Adipocyte (in vitro differentiated cells): ENCODE measurements around the gene CD82.
A peak's percentile ranks its signal among the peaks of the same experiment; 100 is the strongest.

Experiments used
- DNase-seq: peaks from one replicate; pipeline ENCODE4 v3.0.0-alpha.2; 2015; ENCODE audit warnings: low read depth
- H3K27me3 ChIP-seq: replicated peaks from 2 replicates; pipeline ENCODE4 v1.7.0; 2013; ENCODE audit warnings: mild to moderate bottlenecking, low read length, moderate library complexity; ENCODE audit not compliant: control insufficient read depth, insufficient read depth
- H3K36me3 ChIP-seq: 2 replicates; pipeline ENCODE4 v1.7.0; 2013; ENCODE audit warnings: low read length, mild to moderate bottlenecking, moderate library complexity; ENCODE audit not compliant: control insufficient read depth, insufficient read depth, severe bottlenecking
- H3K4me1 ChIP-seq: 2 replicates; pipeline ENCODE4 v1.7.0; 2013; ENCODE audit warnings: mild to moderate bottlenecking, low read length, moderate library complexity; ENCODE audit not compliant: control insufficient read depth, insufficient read depth
- H3K4me3 ChIP-seq: 2 replicates; pipeline ENCODE4 v1.7.0; 2013; ENCODE audit warnings: mild to moderate bottlenecking, low read length, moderate library complexity
- H3K9ac ChIP-seq: 2 replicates; pipeline ENCODE4 v1.7.0; 2013; ENCODE audit warnings: mild to moderate bottlenecking, low read length, moderate library complexity
- H3K9me3 ChIP-seq: 2 replicates; pipeline ENCODE4 v1.7.0; 2013; ENCODE audit warnings: mild to moderate bottlenecking, low read length, moderate library complexity; ENCODE audit not compliant: control insufficient read depth

Gene CD82

DNA sequence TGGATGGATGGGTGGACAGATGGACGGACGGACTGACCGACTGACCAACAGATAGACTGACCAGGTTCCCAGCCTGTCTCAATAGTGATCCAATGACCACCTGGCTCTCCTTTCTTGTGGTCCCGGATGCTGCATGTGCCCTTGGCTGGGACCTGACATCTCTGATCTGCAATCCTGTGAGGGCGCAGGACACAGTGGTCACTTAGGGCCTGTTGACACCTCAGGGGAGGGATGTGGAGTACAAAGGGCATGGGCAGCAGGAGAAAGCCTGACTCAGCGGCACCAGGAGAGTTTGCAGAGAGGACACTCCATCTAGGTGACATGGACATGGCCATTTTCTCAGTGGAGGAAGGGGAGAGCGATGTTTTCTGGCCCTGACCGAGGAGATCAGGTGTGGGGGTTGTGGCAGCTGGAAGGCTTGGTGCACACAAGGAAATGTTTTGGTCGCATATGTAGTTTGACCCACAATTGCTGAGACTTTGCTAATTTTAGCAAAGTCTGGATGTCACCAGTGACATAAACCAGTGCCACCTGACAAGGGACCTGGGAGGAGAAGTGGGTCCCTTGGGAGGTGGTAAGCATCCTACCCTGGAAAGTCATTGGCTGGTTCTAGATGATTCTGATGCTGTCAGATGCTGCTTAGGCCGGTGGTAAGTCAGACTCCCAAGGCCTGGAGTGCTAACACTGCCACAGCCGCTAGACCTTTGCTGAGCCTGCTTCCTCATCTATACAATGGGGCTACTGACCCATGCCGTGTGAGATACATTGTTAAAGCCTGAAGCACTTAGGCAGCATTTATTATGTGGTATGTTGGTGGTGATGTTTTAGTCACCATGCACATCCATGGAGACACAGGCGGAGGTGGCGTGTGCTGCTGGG, 50.7 kb downstream of the CD82 start:
- no peak overlapping the region for H3K4me3 ChIP-seq
- no peak overlapping the region for H3K9ac ChIP-seq
- H3K4me1 ChIP-seq, result peaks cover 4% of the 10 kb centered on the region
- H3K36me3 ChIP-seq, result peaks cover 12% of the 10 kb centered on the region
- no peak for DNase-seq
- H3K9me3 ChIP-seq, result no peaks in the 10 kb centered on the region
- no peaks in the 10 kb centered on the region for H3K27me3 ChIP-seq

- no peak overlapping the region for H3K9ac ChIP-seq
- H3K36me3 ChIP-seq, result peaks cover 12% of the 10 kb centered on the region
- H3K4me3 ChIP-seq, result no peak overlapping the region
- H3K27me3 ChIP-seq, result peaks cover 7% of the 10 kb centered on the region
- H3K9me3 ChIP-seq, result no peaks in the 10 kb centered on the region
- H3K4me1 ChIP-seq, result no peaks in the 10 kb centered on the region
- DNase-seq, result no peak
These were observed 52.4 kb downstream of the CD82 start for GRCh38 chr11:44617671-44618461.

DNA sequence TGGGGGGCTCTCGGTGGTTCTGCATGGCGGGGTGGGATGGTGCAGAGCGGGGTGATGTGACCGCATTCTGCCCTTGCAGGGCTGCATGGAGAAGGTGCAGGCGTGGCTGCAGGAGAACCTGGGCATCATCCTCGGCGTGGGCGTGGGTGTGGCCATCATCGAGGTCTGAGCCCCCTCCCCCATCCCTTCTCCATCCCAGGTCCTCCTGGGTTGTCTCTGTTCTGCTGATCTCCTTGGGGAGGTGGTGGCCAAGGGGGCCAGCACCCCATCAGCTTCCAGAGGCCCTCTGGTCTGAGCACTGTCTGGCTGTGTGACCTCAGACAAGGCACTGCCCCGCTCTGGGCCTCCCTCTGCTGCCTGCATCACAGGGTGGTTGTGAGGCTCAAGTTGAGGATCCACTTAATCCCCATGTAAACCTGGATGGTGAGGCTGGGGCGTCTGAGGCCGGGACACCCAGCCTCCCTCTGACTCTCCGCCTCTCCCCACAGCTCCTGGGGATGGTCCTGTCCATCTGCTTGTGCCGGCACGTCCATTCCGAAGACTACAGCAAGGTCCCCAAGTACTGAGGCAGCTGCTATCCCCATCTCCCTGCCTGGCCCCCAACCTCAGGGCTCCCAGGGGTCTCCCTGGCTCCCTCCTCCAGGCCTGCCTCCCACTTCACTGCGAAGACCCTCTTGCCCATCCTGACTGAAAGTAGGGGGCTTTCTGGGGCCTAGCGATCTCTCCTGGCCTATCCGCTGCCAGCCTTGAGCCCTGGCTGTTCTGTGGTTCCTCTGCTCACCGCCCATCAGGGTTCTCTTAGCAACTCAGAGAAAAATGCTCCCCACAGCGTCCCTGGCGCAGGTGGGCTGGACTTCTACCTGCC, 53.3 kb downstream of the CD82 start:
- Histone ChIP-seq H3K9me3 (no peaks in the 10 kb centered on the region), H3K27me3 (peaks cover 7% of the 10 kb centered on the region), H3K36me3 (peaks cover 12% of the 10 kb centered on the region), H3K4me1 (no peaks in the 10 kb centered on the region), H3K9ac (no peak overlapping the region), H3K4me3 (no peak overlapping the region)
- no peak for DNase-seq

- H3K4me1 ChIP-seq, result no peaks in the 10 kb centered on the region
- no peak overlapping the region for H3K9ac ChIP-seq
- no peaks in the 10 kb centered on the region for H3K9me3 ChIP-seq
- no peak for DNase-seq
- H3K4me3 ChIP-seq, result no peak overlapping the region
- H3K36me3 ChIP-seq, result peaks cover 12% of the 10 kb centered on the region
- H3K27me3 ChIP-seq, result peaks cover 7% of the 10 kb centered on the region
These were observed 54.9 kb downstream of the CD82 start for GRCh38 chr11:44620328-44620725.

GRCh38 chr11:44621140-44621681, 55.7 kb downstream of the CD82 start:
- Histone ChIP-seq H3K9me3 (peaks cover 2% of the 10 kb centered on the region), H3K4me3 (peak overlapping the region; percentile 28)
- peak; percentile 84 for DNase-seq

GRCh38 chr11:44621784-44622183, 56.3 kb downstream of the CD82 start:
- H3K36me3 ChIP-seq, result peaks cover 4% of the 10 kb centered on the region
- H3K9me3 ChIP-seq, result peaks cover 8% of the 10 kb centered on the region
- DNase-seq, result no peak
- peaks cover 10% of the 10 kb centered on the region for H3K27me3 ChIP-seq
- H3K4me1 ChIP-seq, result no peaks in the 10 kb centered on the region
- no peak overlapping the region for H3K9ac ChIP-seq
- H3K4me3 ChIP-seq, result no peak overlapping the region

More at GRCh38 chr11:44621140-44621681, 55.7 kb downstream of the CD82 start:
- Histone ChIP-seq H3K36me3 (peaks cover 6% of the 10 kb centered on the region), H3K4me1 (no peaks in the 10 kb centered on the region), H3K9ac (no peak overlapping the region), H3K27me3 (peaks cover 9% of the 10 kb centered on the region)

- H3K36me3 ChIP-seq, result peaks cover 4% of the 10 kb centered on the region
- H3K4me1 ChIP-seq, result no peaks in the 10 kb centered on the region
- DNase-seq, result no peak
- no peak overlapping the region for H3K4me3 ChIP-seq
- H3K27me3 ChIP-seq, result peaks cover 10% of the 10 kb centered on the region
- peaks cover 12% of the 10 kb centered on the region for H3K9me3 ChIP-seq
- no peak overlapping the region for H3K9ac ChIP-seq
These were observed 56.8 kb downstream of the CD82 start for GRCh38 chr11:44622190-44622650.

DNA sequence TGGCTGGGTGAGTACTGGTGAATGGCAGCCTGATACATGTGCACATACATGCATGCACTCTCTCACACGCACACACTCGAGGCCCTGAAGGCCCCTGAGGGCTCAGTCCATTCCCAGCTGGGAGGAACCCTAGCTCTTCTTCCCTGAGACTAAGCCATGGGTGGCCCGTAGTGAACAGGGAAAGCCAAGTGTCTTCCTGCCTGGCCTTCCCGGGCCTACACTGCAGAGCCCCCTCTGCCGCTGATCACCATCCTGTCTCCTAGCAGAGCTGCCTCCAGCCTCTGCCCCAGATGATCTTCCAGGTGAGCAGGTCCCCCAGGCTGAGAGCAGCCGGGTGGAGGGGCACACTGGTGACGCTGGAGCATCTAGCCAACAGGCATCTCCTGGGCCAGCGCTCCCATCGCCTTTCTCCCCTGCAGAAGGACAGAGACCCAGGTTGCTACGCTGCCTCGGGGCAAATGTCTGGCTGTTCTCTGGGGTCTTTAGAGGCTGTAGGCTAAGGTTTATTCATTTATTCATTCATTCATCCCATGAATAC, 57.3 kb downstream of the CD82 start:
- H3K4me3 ChIP-seq, result no peak overlapping the region
- H3K36me3 ChIP-seq, result peaks cover 4% of the 10 kb centered on the region
- H3K4me1 ChIP-seq, result peaks cover 4% of the 10 kb centered on the region
- peaks cover 12% of the 10 kb centered on the region for H3K9me3 ChIP-seq
- H3K9ac ChIP-seq, result no peak overlapping the region
- DNase-seq, result no peak
- H3K27me3 ChIP-seq, result peaks cover 10% of the 10 kb centered on the region

DNA sequence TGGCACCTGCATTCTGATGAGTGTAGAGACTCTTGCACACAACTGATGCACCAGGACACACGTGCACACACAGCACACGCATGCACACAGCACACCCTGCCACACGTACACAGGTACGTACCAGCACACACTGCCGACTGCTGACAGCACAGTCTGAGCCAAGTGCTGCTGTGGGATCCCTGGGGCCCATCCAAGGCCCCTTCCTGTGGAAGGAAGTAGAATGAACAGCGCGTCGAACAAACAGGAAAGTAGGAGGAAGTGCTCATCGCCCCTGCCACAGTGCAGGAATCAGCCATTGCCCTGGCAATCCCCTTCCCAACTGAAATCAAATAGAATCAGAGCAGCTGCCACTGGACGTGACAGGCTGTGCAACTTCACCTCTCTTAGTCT, 57.9 kb downstream of the CD82 start:
- DNase-seq, result no peak
- H3K4me3 ChIP-seq, result no peak overlapping the region
- peaks cover 11% of the 10 kb centered on the region for H3K27me3 ChIP-seq
- peaks cover 8% of the 10 kb centered on the region for H3K4me1 ChIP-seq
- H3K9ac ChIP-seq, result no peak overlapping the region
- peaks cover 12% of the 10 kb centered on the region for H3K9me3 ChIP-seq
- H3K36me3 ChIP-seq, result peaks cover 4% of the 10 kb centered on the region

DNA sequence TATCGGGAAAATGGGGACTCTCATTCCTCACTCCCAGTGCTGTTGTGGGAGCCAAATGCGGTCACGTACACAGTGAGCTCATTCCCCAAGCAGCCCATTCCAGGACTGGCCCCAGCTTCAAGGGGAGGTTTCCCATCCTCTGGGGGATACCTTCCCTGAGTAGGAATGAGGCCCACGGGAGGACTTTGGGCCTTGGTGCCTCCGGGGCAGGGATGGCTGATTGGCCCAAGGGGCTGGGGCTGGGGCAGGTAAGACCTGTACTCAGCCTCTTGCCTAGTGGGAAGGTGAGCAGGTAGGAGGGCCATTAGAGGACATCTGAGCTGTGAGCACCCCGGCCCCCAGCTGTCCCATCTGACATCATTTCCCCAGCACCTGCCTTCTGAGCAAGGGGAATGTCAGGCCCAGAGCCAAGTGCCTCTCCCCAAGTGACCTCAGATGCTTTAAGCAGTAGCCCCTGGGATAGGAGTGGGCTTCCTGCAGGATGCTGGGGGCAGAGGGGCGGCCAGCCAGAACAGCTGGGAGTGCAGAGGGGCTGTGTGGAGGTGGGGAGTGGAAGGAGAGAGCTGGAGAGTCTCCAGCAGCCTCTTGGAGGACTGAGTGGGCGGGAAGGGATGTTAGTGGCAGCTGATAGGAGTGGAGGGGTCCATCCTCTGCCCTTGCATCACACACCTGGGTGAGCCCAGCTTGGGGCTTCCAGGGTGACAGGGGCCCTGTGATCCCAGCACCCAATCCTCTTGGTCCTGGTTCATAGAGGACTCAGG, 58.4 kb downstream of the CD82 start:
- Histone ChIP-seq H3K9ac (no peak overlapping the region), H3K9me3 (peaks cover 12% of the 10 kb centered on the region), H3K4me3 (no peak overlapping the region), H3K36me3 (peaks cover 2% of the 10 kb centered on the region), H3K4me1 (peaks cover 10% of the 10 kb centered on the region), H3K27me3 (peaks cover 17% of the 10 kb centered on the region)
- no peak for DNase-seq
